GM12878 (cell line): ENCODE results near the gene SPNS1. TPM values are rescaled to one million over a fixed set of nuclear protein-coding genes. Genes with fewer than 3 reads are reported as not detected.
A peak's percentile ranks its signal among the peaks of the same experiment; 100 is the strongest.
"Not testable (repeated sequence)": the region's sequence is repeated elsewhere in the genome, so short reads cannot be mapped to it uniquely, and the experiment has no call there.

Experiments
- ATAC-seq: fragments of 200-7000 bp; cut with Tn5 transposase; 3 replicates; pipeline ENCODE4 v1.9.1; 2020; ENCODE audit warnings: mild to moderate bottlenecking, moderate library complexity
- BruUV-seq: library from RNA; stranded (reverse); fragments of 400-500 nt; replicated peaks from 2 replicates; lab custom pipeline; 2021; lab: Mats Ljungman, UMichigan
- CTCF ChIA-PET: fragments of 300-600 bp; sonication (Branson Sonifier 250); formaldehyde crosslinking; extraction: SDS; loops from one replicate; lab custom pipeline; 2021; ENCODE audit warnings: inconsistent platforms; lab: Yijun Ruan, JAX
- POLR2A ChIA-PET: fragments of 350-600 bp; formaldehyde crosslinking; extraction: SDS; loops from one replicate; lab custom pipeline; 2021; ENCODE audit warnings: inconsistent platforms; lab: Charles Lee
- RAD21 ChIA-PET: fragments of 300-600 bp; sonication (Branson Sonifier 250); formaldehyde crosslinking; loops from one replicate; lab custom pipeline; 2023; ENCODE audit warnings: antibody characterized with exemption; ENCODE audit not compliant: unreplicated experiment; lab: Charles Lee
- SMC1A ChIA-PET: fragments of 300-600 bp; sonication (Branson Sonifier 250); formaldehyde crosslinking; loops from one replicate; lab custom pipeline; 2023; ENCODE audit not compliant: unreplicated experiment, uncharacterized antibody; lab: Charles Lee
- DNase-seq: peaks from one replicate; pipeline ENCODE4 v3.0.0-alpha.2; 2011; ENCODE audit warnings: low read depth, low spot score
- FAIRE-seq: peaks from 3 replicates; lab custom pipeline; 2011; peaks lifted over from hg19 to GRCh38; lab: Jason Lieb, UNC
- H2AFZ ChIP-seq: 2 replicates; pipeline ENCODE4 v1.6.0; 2011; ENCODE audit warnings: low read depth, low read length, control low read depth; ENCODE audit not compliant: control insufficient read depth
- H3K27ac ChIP-seq: 2 replicates; pipeline ENCODE4 v1.5.1; 2011; ENCODE audit warnings: control low read depth; ENCODE audit not compliant: control insufficient read depth, insufficient read depth
- H3K27me3 ChIP-seq, 2 experiments: replicated peaks in 1 of 2; 2 replicates each; pipeline versions ENCODE4 v1.6.0 to v1.6.1; 2011; ENCODE audit warnings: low read length in 1 of 2; ENCODE audit not compliant: control insufficient read depth in 2 of 2, insufficient read depth in 2 of 2
- H3K36me3 ChIP-seq, 2 experiments: 2 replicates each; pipeline ENCODE4 v1.5.1; 2011; ENCODE audit warnings: low read length in 1 of 2; ENCODE audit not compliant: control insufficient read depth in 2 of 2, insufficient read depth in 2 of 2
- H3K4me1 ChIP-seq: 2 replicates; pipeline ENCODE4 v1.6.1; 2011; ENCODE audit warnings: mild to moderate bottlenecking, low read length, moderate library complexity, mixed read lengths; ENCODE audit not compliant: control insufficient read depth, insufficient read depth
- H3K4me2 ChIP-seq: 2 replicates; pipeline ENCODE4 v1.6.0; 2011; ENCODE audit warnings: control low read depth; ENCODE audit not compliant: control insufficient read depth, insufficient read depth
- H3K4me3 ChIP-seq: fragments of 200-600 bp; sonication (generic); 2 replicates; pipeline ENCODE4 v1.5.1; 2016
- H3K79me2 ChIP-seq: 2 replicates; pipeline ENCODE4 v1.6.0; 2011; ENCODE audit warnings: low read length; ENCODE audit not compliant: control insufficient read depth, insufficient read depth
- H3K9ac ChIP-seq: 2 replicates; pipeline ENCODE4 v1.8.0; 2011; ENCODE audit warnings: low read length, control low read depth, mixed read lengths; ENCODE audit not compliant: control insufficient read depth, insufficient read depth
- H3K9me3 ChIP-seq: replicated peaks from 3 replicates; pipeline ENCODE4 v1.5.1; 2011; ENCODE audit warnings: mild to moderate bottlenecking, low read length; ENCODE audit not compliant: control insufficient read depth, insufficient read depth
- H4K20me1 ChIP-seq: 2 replicates; pipeline ENCODE4 v1.6.0; 2011; ENCODE audit not compliant: control insufficient read depth, insufficient read depth
- EED ChIP-seq: sonication (generic); IDR thresholded peaks from 2 replicates; pipeline ENCODE4 v1.6.1; 2016; ENCODE audit warnings: antibody characterized with exemption, low read depth
- IKZF2 ChIP-seq, 2 experiments: fragments of 450-650 bp; IDR thresholded peaks; 2 replicates each; pipeline ENCODE4 v1.6.1; 2017; ENCODE audit warnings: mild to moderate bottlenecking in 2 of 2, moderate library complexity in 2 of 2
- LARP7 ChIP-seq: fragments of 450-650 bp; IDR thresholded peaks from 2 replicates; pipeline ENCODE4 v1.6.1; 2017; ENCODE audit warnings: mild to moderate bottlenecking
- RAD21 ChIP-seq: IDR thresholded peaks from 2 replicates; pipeline ENCODE4 v1.6.1; 2011; ENCODE audit warnings: mild to moderate bottlenecking, low read depth, low read length, moderate library complexity; ENCODE audit not compliant: insufficient read depth
- SMC3 ChIP-seq: IDR thresholded peaks from 2 replicates; pipeline ENCODE4 v1.6.1; 2011; ENCODE audit warnings: low read length, improper control_type of control experiment, borderline replicate concordance
- TARDBP ChIP-seq: IDR thresholded peaks from 2 replicates; pipeline ENCODE4 v1.6.1; 2016; ENCODE audit warnings: borderline replicate concordance
- WGBS: methylation state at CpG from one replicate; pipeline ENCODE4 v1.1.6; 2016; ENCODE audit warnings: low lambda C conversion rate; ENCODE audit not compliant: insufficient replicate concordance, insufficient coverage; ENCODE audit errors: missing lambda C conversion rate; 5-methylcytosine and 5-hydroxymethylcytosine counted together
- in situ Hi-C: fragments of 300-500 bp; cut with MboI; formaldehyde crosslinking; loops from 9 replicates; pipeline ENCODE4 v1.14.3; 2018; ENCODE audit warnings: mixed read lengths
- intact Hi-C: fragments of 100-400 bp; cut with micrococcal nuclease; formaldehyde crosslinking; loops from one replicate; pipeline ENCODE4 v1.14.2; 2022; ENCODE audit not compliant: unreplicated experiment
- polyA plus RNA-seq, 11 experiments: library from polyadenylated mRNA; depleted of rRNA in 4 of 11; unstranded in 6 of 11; stranded (reverse) in 5 of 11; fragments of >200 nt; fragmentation: Nextera tagmentation in 4 of 11; fragmentation: Illumina TruSeq in 1 of 11; extraction: Ambion mirVana in 4 of 11; extraction: Trizol in 1 of 11; gene quantifications; 1 replicate in 1 of 11; 2 replicates in 10 of 11; pipeline versions ENCODE4 v1.2.1 to v1.2.3, GENCODE V29; 2011 to 2016; ENCODE audit warnings: inconsistent platforms in 2 of 11, missing spikeins in 2 of 11, low read depth in 1 of 11
- total RNA-seq, 4 experiments: library from RNA; depleted of rRNA in 3 of 4; stranded (reverse); fragments of >200 nt in 3 of 4; fragmentation: Illumina TruSeq in 1 of 4; extraction: Trizol in 1 of 4; gene quantifications; 2 replicates each; pipeline versions ENCODE4 v1.2.1 to v1.2.3, GENCODE V29; 2013 to 2021
- TF ChIP-seq, protein P1 (sequence below), 3 experiments: IDR thresholded peaks in 2 of 3; conservative IDR thresholded peaks in 1 of 3; 2 replicates each; pipeline ENCODE4 v1.5.1; 2011; ENCODE audit warnings: low read depth in 3 of 3, low read length in 3 of 3, mild to moderate bottlenecking in 3 of 3, control low read depth in 2 of 3, moderate library complexity in 2 of 3, inconsistent platforms in 1 of 3, mixed read lengths in 1 of 3; ENCODE audit not compliant: control insufficient read depth in 2 of 3, insufficient read depth in 1 of 3; ENCODE audit errors: extremely low read depth in 1 of 3

SPNS1 gene
- total and polyA plus RNA-seq, 10 of the 15 experiments (the other 5 are each of a cell fraction or from before 2014, with no cell fraction given), result 0.16 to 37.6 (median 12.0) TPM

DNA sequence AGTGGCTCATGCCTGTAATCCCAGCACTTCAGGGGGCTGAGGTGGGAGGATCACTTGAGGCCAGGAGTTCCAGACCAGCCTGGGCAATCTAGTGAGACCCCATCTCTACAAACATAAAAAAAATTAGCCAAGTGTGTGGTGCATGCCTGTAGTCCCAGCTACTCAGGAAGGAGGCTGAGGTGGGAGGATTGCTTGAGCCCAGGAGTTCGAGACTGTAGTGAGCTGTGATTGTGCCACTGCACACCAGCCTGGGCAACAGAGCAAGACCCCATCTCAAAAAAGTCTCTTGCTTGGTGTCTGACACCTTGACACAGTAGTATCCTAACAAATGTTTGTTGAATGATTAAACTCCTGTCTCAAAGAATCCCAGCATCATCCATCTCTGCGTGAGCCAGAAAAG, 4.9 kb upstream of the SPNS1 start:
- H3K4me2 ChIP-seq, intact Hi-C loops, H3K4me3 ChIP-seq, H3K9me3 ChIP-seq, RAD21 ChIA-PET, in situ Hi-C loops, SMC1A ChIA-PET, H2AFZ ChIP-seq, DNase-seq, H3K9ac ChIP-seq, H3K27ac ChIP-seq, FAIRE-seq, H3K79me2 ChIP-seq, ATAC-seq, H3K27me3 ChIP-seq, BruUV-seq, H3K36me3 ChIP-seq, H4K20me1 ChIP-seq, H3K4me1 ChIP-seq: not testable (repeated sequence)
- WGBS, result 74% methylated on average over 2 of the region's 2 CpGs
- POLR2A ChIA-PET, result interaction anchor here (0.6 kb wide), 1 partner anchor 888 kb away, joined by 3 read pairs; no protein-coding TSS in a partner anchor
- CTCF ChIA-PET, result interaction anchor here (1.8 kb wide), 1 partner anchor 8 kb away, joined by 10 read pairs; no protein-coding TSS in a partner anchor

DNA sequence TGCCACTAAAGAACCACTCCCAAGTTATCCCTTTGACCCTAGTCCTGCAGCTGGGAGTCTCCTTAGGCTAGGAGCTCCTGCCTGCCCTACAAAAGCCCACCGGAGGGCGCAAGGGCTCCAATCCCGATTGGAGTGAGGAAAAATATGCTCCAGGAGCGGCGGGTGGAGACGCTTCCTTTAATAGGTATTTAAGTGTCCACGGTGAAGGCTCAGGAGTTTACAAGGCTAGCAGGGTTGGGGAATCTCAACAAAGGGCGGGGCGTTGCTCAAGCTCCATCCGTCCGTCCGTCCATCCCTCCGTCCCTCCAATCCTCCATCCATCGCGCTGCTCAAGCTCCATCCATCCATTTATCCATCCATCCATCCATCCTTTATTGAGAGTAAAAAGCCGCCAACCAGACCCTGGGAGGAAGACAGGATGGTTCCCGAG, 556 bp upstream of the SPNS1 start:
- Histone ChIP-seq H3K27ac (peak overlapping the region; percentile 56), H2AFZ (peak overlapping the region; percentile 87), H3K4me2 (peak overlapping the region; percentile 96), H3K79me2 (peaks cover 8% of the 10 kb centered on the region), H3K4me1 (peaks cover 4% of the 10 kb centered on the region), H3K9ac (peak overlapping the region; percentile 87), H4K20me1 (no peaks in the 10 kb centered on the region), H3K36me3 (no peaks in the 10 kb centered on the region; a peak in 1 of 4 replicates), H3K9me3 (no peaks in the 10 kb centered on the region), H3K27me3 (no peaks in the 10 kb centered on the region), H3K4me3 (peak overlapping the region; percentile 92)
- SMC1A ChIA-PET, result interaction anchor here (0.9 to 2.0 kb wide), 10 partner anchors 10 to 152 kb away, joined by 3 to 6 read pairs (median 3); partner anchors contain the start of genes CD19 and NFATC2IP
- POLR2A ChIA-PET, result interaction anchor here (0.5 to 1.4 kb wide), 8 partner anchors 11 to 116 kb away, joined by 3 to 8 read pairs (median 3); partner anchors contain the start of genes LAT and NFATC2IP
- WGBS, result 1% methylated on average over 17 of the region's 17 CpGs
- peak in 1 of 2 experiments; percentile 70; a peak in 3 of 4 replicates for TF ChIP-seq IKZF2 (IDR thresholded peaks at IDR 0.05)
- TF ChIP-seq RAD21, result peak; percentile 61
- no peak for TF ChIP-seq LARP7
- TF ChIP-seq SMC3, result peak; percentile 37; the same call in 1 of the 2 replicates
- no peak for TF ChIP-seq TARDBP
- TF ChIP-seq EED, result peak; percentile 58
- TF ChIP-seq, protein P1, sequence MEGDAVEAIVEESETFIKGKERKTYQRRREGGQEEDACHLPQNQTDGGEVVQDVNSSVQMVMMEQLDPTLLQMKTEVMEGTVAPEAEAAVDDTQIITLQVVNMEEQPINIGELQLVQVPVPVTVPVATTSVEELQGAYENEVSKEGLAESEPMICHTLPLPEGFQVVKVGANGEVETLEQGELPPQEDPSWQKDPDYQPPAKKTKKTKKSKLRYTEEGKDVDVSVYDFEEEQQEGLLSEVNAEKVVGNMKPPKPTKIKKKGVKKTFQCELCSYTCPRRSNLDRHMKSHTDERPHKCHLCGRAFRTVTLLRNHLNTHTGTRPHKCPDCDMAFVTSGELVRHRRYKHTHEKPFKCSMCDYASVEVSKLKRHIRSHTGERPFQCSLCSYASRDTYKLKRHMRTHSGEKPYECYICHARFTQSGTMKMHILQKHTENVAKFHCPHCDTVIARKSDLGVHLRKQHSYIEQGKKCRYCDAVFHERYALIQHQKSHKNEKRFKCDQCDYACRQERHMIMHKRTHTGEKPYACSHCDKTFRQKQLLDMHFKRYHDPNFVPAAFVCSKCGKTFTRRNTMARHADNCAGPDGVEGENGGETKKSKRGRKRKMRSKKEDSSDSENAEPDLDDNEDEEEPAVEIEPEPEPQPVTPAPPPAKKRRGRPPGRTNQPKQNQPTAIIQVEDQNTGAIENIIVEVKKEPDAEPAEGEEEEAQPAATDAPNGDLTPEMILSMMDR (IDR thresholded peaks at IDR 0.05 in 2 of 3, conservative IDR thresholded peaks at IDR 0.05 in 1 of 3; ENCODE audit: control insufficient read depth in 2 of 3, extremely low read depth in 1 of 3, insufficient read depth in 1 of 3, low read depth in 3 of 3, low read length in 3 of 3), result peak; percentile 48 to 56 (median 50)
- in situ Hi-C loops, result no loop called here
- RAD21 ChIA-PET, result interaction anchor here (0.8 to 1.9 kb wide), 5 partner anchors 11 to 101 kb away, joined by 3 to 10 read pairs (median 6); partner anchors contain the start of gene LAT
- DNase-seq (no peak), FAIRE-seq (no peak), ATAC-seq (peak; percentile 46)
- CTCF ChIA-PET, result interaction anchor here (0.7 to 2.5 kb wide), 14 partner anchors 9 to 1085 kb away, joined by 3 to 12 read pairs (median 4); no protein-coding TSS in a partner anchor
- intact Hi-C loops, result no loop called here
- TSS peak; percentile 99 for BruUV-seq
